Thyroid gland (tissue), 4 donors: ENCODE results near the gene EXOC3L4.

Experiments
- POLR2A ChIP-seq, 2 donors: fragments of 450-650 bp; IDR thresholded peaks; one replicate each; pipeline ENCODE4 v1.6.1; 2017; ENCODE audit warnings: antibody characterized with exemption in 2 of 2, mild to moderate bottlenecking in 2 of 2, moderate library complexity in 1 of 2
- TF ChIP-seq, protein P1 (sequence below), 6 experiments: fragments of 200-600 bp in 3 of 6; fragments of 450-650 bp in 3 of 6; sonication (generic) in 3 of 6; IDR thresholded peaks; one replicate each; pipeline ENCODE4 v1.5.1; 2016 to 2019; ENCODE audit warnings: antibody characterized with exemption in 6 of 6, mild to moderate bottlenecking in 2 of 6, inconsistent platforms in 1 of 6, moderate library complexity in 1 of 6

DNA sequence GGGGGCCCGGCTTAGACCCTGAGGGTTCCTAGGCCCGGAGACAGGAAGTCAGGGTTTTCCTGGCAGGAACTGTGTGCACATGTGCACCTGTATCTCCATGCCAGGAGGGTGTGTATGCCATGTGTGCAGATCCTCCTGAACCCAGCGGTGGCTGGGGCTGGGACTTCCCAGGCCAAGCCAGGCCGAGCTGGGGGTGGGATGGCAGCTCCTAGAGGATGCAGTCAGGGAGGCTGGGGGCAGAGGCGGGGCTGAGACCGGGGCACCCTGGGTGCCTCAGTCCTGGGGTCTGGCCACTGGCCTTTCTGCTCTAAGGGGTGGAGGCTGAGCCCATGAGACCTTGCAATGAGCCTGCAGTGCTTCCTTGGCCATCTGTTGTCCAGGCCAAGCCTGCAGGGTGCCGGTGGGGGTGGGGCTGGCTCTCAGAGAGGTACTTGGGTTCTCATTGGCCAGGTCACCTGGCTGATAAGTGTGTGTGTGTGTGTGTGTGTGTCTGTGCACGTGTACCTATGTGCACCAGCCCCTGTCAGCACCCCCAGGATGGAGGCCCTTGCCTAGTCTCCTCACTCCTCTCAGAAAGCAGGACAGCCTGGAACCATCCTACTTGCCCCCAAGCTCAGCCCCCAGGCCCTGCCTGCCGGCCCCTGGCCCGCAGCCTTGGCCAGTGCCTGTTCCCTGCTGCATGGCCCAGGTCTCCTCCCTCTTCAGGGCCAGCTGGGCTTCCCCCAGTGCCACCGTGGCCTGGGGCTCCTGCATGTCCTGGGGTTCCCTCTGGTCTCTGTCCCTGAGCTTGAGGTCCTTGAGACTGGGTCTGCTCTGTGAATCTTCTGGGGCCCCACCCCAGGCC is 18.1 kb downstream of the EXOC3L4 start:
- TF ChIP-seq, protein P1, sequence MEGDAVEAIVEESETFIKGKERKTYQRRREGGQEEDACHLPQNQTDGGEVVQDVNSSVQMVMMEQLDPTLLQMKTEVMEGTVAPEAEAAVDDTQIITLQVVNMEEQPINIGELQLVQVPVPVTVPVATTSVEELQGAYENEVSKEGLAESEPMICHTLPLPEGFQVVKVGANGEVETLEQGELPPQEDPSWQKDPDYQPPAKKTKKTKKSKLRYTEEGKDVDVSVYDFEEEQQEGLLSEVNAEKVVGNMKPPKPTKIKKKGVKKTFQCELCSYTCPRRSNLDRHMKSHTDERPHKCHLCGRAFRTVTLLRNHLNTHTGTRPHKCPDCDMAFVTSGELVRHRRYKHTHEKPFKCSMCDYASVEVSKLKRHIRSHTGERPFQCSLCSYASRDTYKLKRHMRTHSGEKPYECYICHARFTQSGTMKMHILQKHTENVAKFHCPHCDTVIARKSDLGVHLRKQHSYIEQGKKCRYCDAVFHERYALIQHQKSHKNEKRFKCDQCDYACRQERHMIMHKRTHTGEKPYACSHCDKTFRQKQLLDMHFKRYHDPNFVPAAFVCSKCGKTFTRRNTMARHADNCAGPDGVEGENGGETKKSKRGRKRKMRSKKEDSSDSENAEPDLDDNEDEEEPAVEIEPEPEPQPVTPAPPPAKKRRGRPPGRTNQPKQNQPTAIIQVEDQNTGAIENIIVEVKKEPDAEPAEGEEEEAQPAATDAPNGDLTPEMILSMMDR (IDR thresholded peaks at IDR 0.05) = no peak
- no peak for TF ChIP-seq POLR2A (IDR thresholded peaks at IDR 0.05)
